HG03469 (cell line): ENCODE measurements around the gene ANXA10.
"Not testable (repeated sequence)": the region's sequence is repeated elsewhere in the genome, so short reads cannot be mapped to it uniquely, and the experiment has no call there.

Experiments used
- ATAC-seq: cut with Tn5 transposase; IDR thresholded peaks from one replicate; pipeline ENCODE4 v1.9.1; 2021; ENCODE audit warnings: mild to moderate bottlenecking, moderate library complexity, moderate number of reproducible peaks; ENCODE audit not compliant: unreplicated experiment

The ANXA10 gene, protein sequence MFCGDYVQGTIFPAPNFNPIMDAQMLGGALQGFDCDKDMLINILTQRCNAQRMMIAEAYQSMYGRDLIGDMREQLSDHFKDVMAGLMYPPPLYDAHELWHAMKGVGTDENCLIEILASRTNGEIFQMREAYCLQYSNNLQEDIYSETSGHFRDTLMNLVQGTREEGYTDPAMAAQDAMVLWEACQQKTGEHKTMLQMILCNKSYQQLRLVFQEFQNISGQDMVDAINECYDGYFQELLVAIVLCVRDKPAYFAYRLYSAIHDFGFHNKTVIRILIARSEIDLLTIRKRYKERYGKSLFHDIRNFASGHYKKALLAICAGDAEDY

DNA sequence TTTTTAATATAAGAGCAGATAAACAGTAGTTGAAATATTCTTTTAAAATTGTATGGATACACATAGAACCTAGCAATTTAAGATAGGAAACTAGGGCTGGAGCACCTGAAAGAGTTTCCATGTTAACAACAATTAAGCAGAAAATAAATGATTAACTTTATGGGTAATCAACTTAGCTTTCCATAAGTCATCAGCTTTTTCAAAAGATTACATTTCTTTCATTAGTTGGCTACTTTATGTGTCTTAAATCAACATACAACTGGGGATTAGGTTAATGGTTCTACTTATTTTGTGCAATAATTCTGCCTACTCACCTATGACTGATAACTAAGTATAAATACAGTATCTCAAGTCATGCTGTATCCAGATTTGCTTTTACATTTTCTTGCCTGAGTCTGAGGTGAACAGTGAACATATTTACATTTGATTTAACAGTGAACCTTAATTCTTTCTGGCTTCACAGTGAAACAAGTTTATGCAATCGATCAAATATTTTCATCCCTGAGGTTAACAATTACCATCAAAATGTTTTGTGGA, at the start of gene ANXA10:
Gene ANXA10, plus strand, starts transcription at position 362 of the 537 bp plus-strand sequence. Its CDS starts 164 bp downstream, at position 526.
- no peak for ATAC-seq

DNA sequence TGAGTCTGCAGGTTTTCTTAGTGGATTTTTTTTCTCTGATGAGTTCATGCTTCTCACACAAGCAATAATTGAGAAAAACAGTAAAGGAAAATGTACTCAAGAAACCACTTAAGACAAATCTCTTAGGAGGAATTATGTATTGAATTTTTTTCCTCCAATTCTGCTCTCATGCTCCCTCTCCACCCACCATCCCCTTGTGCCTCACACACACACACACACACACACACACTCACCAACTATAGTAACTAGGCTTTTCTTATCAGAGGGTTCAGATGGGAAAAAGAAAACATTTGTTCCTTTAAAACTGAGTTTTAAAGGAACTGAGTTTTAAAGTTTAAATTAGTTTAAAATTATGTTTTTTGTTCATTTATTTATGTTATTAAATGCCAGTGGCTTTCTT, 47.0 kb upstream of the ANXA10 start:
- ATAC-seq, result no peak

DNA sequence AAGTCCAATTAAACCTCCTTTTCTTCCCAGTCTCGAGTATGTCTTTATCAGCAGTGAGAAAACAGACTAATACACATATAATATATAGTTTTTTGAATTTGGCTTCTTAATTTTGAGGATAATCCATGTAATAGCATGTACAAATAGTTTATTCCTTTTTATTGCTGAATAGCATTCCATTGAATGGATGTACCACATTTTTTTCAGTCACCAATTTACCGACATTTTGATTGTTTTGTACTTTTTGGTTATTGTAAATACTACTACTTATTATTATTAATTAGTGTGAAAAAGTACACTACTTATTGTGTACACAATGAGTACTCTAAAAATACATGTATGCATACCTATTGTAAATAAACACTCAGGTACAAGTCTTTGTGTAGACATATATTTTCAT, 42.3 kb upstream of the ANXA10 start:
- ATAC-seq, result no peak

DNA sequence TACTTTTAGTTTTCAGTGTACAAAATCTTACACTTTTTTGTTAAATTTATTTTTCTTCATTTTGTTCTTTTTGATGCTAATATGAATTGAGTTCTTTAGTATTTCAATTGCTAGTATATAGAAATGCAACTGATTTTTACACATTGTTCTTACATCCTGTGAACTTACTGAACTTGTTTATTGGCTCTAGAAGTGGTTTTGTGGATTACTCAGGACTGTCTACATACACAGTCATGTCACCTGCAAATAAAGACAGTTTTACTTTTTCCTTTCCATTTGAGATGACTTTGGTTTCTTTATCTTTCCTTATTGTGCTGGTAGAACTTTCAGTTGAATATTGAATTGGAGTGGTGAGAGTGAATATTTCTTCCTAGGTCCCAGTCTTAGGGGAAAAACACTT, 40.8 kb upstream of the ANXA10 start:
- ATAC-seq, result no peak

DNA sequence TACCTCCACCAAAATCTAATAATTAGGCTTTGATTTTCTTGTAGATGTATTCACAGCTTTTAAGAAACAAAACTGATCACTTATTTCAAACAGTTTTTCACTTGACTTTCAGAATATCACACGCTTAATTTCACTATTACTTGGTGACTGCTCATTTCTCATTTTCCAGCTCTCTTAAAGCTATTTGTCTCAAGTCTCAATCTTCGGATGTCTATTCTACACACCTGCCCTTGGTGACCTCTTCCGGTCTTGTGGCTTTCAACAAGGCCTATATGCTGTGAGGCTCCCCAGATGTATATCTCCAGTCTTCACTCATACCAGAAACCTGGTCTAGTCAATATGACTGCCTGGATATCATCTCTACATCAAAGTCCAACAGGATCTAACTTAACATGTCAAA, 34.9 kb upstream of the ANXA10 start:
- ATAC-seq, result peak; percentile 50

DNA sequence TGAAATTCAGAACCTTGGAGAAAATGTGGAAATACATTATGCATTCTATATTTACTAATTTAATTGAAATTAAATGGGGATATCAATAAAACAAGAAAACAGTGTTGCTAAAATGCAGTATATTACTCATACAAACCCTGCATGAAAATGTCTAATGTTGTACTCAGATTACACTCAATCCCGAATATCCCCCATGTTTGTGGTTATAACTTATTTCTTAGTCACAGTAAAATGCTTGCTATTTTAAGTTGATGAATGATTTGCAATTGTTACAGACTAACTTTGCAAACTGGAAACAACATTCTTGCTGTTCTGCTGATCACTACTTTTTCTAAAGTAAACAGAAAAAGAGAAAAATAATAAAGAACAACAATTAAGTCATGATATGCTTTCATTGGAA, 33.1 kb upstream of the ANXA10 start:
- no peak for ATAC-seq

DNA sequence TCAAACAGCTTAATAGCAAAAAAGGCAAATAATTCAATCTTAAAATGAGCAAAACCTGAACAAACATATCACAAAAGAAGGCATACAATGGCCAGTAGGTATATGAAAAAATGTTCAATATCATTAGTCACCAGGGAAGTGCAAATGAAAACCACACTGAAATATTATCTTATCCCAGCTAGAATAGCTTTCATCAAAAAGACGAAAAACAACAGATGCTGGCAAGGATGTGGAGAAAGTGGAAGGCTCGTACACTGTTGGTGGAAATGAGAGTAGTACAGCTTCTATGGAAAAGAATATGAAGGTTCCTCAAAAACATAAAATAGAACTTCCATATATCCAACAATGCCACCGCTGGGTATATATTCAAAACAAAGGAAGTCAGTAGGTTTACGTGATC, 29.3 kb upstream of the ANXA10 start:
- ATAC-seq, result no peak

DNA sequence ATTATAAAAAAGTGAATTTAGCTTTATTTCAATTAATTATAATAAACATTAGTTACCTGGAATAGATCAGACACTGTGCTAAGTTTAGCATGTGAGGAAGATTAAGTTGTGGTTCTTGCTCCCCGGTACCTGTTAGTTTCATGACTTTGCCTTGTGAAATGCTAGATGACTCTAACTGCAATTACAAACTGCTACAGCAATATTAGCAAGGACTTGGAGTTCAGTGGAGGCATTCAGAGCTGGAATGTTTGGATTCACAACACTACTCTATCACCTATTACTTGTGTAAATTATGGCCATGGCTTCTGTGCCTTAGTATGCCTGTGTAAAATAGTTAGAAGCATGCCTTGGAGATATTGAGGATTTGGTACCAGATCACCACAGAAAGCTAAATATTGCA, 21.4 kb upstream of the ANXA10 start:
- ATAC-seq, result no peak

DNA sequence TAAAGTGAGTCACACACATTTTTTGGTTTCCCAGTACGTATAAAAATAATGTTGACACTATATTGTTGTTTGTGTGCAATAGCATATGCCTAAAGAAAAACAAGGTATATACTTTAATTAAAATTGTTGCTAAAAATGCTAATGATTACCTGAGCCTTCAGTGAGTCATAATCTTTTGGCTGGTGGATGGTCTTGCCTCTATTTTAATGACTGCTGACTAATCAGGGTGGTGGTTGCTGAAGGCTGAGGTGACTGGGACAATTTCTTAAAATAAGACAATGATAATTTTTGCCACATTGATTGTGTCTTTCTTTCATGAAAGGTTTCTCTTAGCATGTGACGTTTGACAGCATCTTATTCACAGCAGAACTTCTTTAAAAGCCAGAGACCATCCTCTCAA, 21.0 kb upstream of the ANXA10 start:
- no peak for ATAC-seq

DNA sequence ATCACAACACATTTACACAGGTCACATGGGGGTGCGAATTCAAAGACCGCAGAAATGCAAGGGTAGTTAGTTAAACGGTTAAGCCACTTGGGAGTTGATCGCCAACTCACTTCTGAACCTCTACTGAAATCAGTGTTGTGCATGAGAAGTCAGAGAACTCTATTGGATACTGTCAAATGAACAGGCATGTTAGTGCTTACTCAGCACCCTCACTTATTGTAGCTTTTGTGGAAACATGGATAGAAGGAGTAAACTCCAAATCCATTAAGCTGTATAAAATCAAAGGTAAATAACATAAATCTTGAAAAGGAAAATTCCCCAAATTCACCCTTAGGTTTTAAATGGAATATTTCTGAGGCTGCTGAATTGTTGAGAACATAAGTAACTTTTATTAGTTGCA, 17.5 kb upstream of the ANXA10 start:
- ATAC-seq, result no peak

DNA sequence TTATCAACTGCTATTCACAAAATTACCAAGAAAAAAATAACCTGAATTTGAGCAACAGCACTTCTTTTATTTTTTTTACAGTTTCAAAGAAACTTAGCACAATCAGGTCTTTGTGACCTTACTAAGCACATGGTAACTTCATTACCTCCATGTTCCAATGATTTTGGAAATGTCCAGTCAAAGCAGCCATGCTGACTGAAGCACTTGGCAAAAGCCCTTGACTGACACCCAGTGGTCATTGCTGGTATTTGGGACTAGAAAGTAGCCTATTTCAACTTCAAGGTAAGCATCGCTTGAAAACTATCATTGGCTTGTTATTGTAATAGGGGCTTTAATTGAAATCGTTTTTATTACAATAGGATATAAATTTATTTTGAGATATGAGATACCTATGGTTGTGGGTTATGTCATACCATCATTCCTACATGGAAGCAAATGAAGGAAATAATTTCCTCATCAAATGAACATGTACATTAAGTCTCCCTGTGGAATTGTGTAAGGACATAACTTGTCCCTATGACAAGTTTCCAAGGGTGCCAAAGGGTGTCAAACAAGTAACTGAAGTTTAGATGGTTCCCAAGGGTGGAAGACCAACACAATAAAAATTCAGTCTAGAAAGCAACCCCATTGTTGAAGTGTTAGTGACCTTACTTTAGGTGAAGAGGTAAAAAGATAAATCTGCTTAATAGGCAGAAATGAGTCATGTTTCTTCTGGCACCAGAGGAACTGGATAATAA, 15.2 kb upstream of the ANXA10 start:
- ATAC-seq, result peak; percentile 89

DNA sequence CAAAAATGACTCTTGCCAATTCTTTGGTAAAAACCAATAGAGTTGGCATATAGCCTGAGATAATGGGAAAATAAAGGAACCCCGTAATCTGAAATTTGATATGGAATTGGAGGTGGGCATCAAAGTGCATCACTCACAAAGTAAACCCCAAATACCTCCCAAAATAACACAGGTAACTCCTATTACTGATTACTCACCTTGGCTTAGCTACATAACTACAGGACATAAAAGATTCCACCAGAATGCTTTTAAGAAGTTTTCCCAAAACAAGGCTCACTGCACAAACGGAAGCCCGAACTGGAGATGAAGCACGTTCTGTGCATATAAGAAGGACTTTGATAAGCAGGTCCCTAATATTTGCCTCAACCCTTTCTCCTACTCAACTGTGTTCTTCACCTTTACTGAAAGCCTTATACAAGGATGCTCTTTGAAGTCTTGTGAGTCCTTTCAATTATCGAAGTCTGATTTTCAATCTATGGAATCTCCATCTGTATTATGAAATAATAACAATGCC, 14.6 kb upstream of the ANXA10 start:
- ATAC-seq, result no peak

DNA sequence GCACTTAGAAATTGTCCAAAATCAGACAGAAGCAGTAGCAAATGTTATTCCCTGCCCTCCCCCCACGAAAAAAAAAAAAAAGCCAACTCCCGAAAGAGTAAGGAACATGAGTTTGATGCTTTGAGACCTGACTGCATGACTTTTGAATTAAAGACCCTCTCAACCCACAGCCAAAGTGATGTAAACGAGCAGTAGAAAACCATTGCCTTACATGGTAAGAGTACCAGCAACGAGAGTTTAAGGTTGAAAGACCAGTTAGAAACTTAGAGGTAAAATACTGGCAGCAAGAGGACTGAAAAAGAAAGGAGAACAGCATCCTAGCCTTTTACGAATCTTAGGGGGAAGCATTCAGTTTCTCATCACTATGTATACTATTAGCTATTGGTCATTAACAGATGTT, 10.0 kb upstream of the ANXA10 start:
- ATAC-seq, result no peak

DNA sequence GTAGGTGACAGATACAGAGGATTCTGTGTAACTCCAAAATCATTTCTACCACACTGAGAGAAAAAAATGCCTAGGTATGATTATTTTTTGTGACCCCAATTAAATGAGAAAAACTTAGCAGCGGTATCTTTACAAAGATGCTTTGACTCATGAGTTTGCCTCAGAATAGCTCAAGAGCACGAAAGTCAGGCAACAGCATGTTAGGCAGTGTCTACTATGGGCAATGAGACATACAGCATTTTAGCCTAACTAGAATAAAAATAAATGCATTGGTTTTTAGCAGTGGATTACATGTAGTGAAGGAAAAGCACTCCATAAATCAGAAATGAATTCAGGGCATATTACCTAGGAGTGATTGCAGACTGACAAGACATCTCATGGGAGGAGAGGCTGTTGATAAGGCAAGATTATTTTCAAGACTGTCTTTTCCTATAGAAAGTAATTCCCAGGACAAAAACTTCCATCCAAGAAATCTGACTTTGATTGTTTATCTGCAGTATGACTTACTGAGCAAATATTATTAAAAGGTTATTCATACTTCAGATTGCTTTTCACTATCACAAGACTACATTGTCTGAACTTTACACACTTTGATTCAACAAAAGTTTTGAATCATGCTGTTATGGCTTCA, 3.6 kb downstream of the ANXA10 start:
- no peak for ATAC-seq

DNA sequence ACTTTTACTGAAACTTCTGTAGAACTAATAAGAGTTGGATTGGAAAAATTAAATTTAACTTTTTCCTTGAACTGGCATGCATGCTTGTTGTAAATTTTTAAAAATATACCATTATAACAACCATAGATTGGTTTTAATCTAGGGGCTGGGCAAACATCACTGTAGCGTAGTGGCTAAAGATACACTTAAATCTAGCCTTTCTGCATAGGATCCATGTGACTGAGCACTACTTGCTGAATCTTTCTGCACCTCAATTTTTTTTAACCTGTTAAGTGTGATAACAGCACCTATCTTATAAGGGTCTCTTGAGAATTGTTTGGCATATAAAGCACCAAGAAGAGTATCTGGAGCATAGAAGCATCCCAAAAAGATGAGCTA, 4.1 kb downstream of the ANXA10 start:
- no peak for ATAC-seq

DNA sequence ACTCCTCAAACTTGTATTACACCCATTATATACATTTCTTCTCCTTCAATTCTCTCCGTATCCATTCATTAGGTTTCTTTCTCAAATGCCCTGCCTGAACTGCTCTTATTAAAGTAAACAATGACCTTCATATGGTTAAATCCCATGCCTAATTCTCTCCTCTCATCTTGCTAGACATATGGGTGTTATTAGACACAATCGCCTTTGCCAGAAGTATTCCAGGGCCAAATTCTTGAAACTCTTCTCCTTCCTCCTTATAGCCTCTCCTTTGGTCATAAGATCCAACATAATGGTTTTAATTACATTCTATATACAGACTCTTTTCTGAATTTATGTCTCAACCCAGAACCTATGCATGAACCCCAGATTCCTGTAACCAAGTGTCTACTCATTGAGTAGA, 4.8 kb downstream of the ANXA10 start:
- no peak for ATAC-seq

DNA sequence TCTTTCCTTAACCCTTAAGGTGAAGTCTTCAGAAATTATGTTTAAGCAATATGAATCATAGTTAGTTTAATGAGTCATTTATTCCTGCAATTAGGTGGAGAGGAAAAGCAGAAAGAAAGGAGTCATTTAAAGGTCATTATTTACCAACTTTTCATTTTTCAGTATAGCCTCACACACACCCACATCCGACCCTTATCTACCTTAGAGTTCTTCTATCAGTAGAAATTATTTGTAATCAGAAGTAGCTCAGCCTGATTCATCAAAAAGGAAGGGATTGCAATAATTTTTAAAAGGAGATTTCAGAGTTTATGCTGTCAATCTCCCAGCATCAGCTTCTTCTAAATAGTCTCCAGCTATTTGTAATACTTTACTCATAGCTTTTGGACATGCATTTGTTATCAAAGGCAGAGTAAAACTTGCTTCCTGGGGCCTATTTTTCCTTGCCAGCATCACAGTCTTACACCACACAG, 5.9 kb downstream of the ANXA10 start:
- ATAC-seq, result no peak

DNA sequence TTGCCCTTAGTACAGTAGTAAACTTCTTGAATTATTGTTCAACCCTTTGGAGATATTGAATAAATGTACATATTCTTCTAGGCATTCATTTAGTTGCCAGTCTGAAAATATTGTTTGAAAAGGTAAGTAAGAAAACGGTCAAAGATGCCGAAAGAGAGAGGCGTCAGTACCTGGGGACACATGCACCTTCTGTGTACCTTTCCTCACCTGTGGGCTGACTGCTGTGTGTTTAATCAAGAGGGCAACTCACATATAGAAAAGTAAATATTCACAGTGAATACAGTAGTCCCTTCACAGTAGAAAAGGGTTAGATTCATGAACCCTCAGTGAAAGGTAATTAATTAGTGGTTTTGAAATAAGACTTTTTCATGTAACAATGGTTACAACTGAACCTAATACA, 6.9 kb downstream of the ANXA10 start:
- ATAC-seq, result no peak

DNA sequence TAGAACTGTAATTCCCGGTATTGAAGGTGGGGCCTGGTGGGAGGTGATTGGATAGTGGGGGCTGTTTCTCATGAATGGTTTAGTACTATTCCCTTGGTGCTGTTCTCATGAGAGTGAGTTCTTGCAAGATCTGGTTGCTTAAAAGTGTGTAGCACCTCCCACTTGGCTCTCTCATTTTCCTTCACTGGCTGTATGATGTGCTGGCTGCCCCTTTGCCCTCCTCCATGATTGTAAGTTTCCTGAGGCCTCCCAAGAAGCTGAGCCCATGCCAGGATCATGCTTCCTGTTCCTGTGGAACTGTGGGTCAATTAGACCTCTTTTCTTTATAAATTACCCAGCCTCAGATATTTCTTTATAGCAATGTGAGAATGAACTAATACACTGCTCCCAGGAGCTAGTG, 8.7 kb downstream of the ANXA10 start:
- ATAC-seq, result no peak

DNA sequence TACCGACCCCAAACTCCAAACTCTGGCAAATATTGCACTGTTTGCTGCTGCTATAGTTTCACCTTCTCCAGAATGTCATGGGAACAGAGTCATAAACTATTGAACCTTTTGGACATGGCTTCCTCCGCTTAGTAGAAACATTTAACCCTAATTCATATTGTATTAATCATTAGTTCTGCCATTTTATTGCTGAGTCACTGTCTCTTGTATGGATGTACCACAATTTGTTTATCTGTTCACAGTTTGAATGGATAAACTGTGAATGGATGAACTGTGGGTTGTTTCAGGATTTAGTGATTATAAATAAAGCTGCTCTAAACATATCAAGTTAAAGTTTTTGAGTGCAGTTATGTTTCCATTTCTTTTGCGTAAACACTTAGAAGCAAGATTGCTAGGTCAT, 10.1 kb downstream of the ANXA10 start:
- no peak for ATAC-seq

DNA sequence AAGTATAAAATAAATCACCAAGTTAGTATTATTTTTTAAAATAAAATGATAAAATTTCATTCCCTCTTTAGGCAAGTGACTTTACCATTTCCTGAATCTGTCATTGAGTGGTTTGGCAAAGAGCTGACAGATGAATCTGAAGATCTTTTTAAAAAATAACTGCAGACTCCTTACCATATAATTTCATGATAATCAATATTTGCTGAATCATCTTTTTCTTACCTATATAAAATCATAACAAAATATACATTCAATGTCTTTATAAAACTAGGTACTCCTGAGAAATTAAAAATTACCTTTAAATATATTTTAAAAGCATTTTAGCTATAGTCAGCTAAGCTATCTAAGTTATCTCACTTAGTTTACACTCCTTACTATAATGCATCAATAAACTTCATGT, 17.2 kb downstream of the ANXA10 start:
- no peak for ATAC-seq

DNA sequence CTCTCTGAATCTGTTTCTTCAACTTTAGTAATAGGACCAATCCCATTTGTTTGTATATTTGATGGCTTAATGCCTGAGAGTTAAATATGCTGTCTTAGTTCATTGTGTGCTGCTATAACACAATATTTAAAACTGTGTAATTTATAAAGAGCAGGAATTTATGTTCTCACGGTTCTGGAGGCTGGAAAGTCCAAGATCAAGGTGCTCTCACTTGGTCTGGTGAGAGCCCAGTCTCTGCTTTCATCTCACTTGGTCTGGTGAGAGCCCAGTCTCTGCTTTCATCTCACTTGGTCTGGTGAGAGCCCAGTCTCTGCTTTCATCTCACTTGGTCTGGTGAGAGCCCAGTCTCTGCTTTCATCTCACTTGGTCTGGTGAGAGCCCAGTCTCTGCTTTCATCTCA, 20.7 kb downstream of the ANXA10 start:
- ATAC-seq, result not testable (repeated sequence)
